Measurements from ENCODE around the gene BTBD3.

Gene BTBD3

GRCh38 chr20:11917663-11918062, at the start of gene BTBD3:
Gene BTBD3, plus strand, starts transcription at chr20:11917893. Its CDS starts 383 bp downstream, at chr20:11918276.
- no peak for DNase-seq

- DNase-seq, result no peak
These were observed 48.1 kb upstream of the BTBD3 start for GRCh38 chr20:11869641-11870040.

GRCh38 chr20:11870411-11870810, 47.3 kb upstream of the BTBD3 start:
- no peak for DNase-seq

- DNase-seq, result no peak
These were observed 41.1 kb upstream of the BTBD3 start for GRCh38 chr20:11876555-11876954.

GRCh38 chr20:11880680-11881079, 37.0 kb upstream of the BTBD3 start:
- no peak for DNase-seq

GRCh38 chr20:11881449-11881848, 36.2 kb upstream of the BTBD3 start:
- no peak for DNase-seq

- no peak for DNase-seq
These were observed 35.0 kb upstream of the BTBD3 start for GRCh38 chr20:11882651-11883050.

GRCh38 chr20:11888648-11889047, 29.0 kb upstream of the BTBD3 start:
- no peak for DNase-seq

GRCh38 chr20:11890331-11891076, 27.2 kb upstream of the BTBD3 start:
- no peak for DNase-seq

GRCh38 chr20:11891077-11891775, 26.5 kb upstream of the BTBD3 start:
- no peak for DNase-seq

- no peak for DNase-seq
These were observed 25.7 kb upstream of the BTBD3 start for GRCh38 chr20:11891776-11892545.

GRCh38 chr20:11894062-11894461, 23.6 kb upstream of the BTBD3 start:
- no peak for DNase-seq

- no peak for DNase-seq
These were observed 21.8 kb upstream of the BTBD3 start for GRCh38 chr20:11895861-11896387.

- no peak for DNase-seq
These were observed 16.6 kb upstream of the BTBD3 start for GRCh38 chr20:11901127-11901526.

- no peak for DNase-seq
These were observed 15.4 kb upstream of the BTBD3 start for GRCh38 chr20:11902285-11902697.

- DNase-seq, result no peak
These were observed 12.1 kb upstream of the BTBD3 start for GRCh38 chr20:11905460-11906179.

- DNase-seq, result no peak
These were observed 10.8 kb upstream of the BTBD3 start for GRCh38 chr20:11906626-11907480.

- no peak for DNase-seq
These were observed 10.1 kb upstream of the BTBD3 start for GRCh38 chr20:11907621-11908020.

- no peak for DNase-seq
These were observed 5.6 kb upstream of the BTBD3 start for GRCh38 chr20:11912013-11912658.

GRCh38 chr20:11912659-11913415, 4.9 kb upstream of the BTBD3 start:
- DNase-seq, result no peak
